Activated naive CD8-positive, alpha-beta T cell treated with anti-CD3 and anti-CD28 coated beads for 36 hours (primary cell): ENCODE results near the gene WDR17. TPM values are rescaled to one million over a fixed set of nuclear protein-coding genes. Genes with fewer than 3 reads are reported as not detected.
A peak's percentile ranks its signal among the peaks of the same experiment; 100 is the strongest.
"Not testable (repeated sequence)": the region's sequence is repeated elsewhere in the genome, so short reads cannot be mapped to it uniquely, and the experiment has no call there.

ENCODE experiments used
- DNase-seq: peaks from one replicate; pipeline ENCODE4 v3.0.0; 2021
- H3K27ac Mint-ChIP-seq: one replicate; pipeline ENCODE4 v1.8.0; 2022; ENCODE audit warnings: mild to moderate bottlenecking, moderate library complexity, mixed read lengths
- H3K27me3 Mint-ChIP-seq: one replicate; pipeline ENCODE4 v1.8.0; 2022; ENCODE audit warnings: mild to moderate bottlenecking, mixed read lengths
- H3K36me3 Mint-ChIP-seq: one replicate; pipeline ENCODE4 v1.8.0; 2021; ENCODE audit warnings: mild to moderate bottlenecking, mixed read lengths
- H3K4me1 Mint-ChIP-seq: one replicate; pipeline ENCODE4 v1.8.0; 2021; ENCODE audit warnings: mixed read lengths
- H3K4me3 Mint-ChIP-seq: one replicate; pipeline ENCODE4 v1.8.0; 2022; ENCODE audit warnings: mild to moderate bottlenecking, moderate library complexity, mixed read lengths
- H3K9me3 Mint-ChIP-seq: one replicate; pipeline ENCODE4 v1.8.0; 2022; ENCODE audit warnings: mixed read lengths
- total RNA-seq, 2 experiments: library from RNA; stranded (reverse); gene quantifications; one replicate each; pipeline ENCODE4 v1.2.3, GENCODE V29; 2021

The WDR17 gene
- total RNA-seq, 2 experiments from 2014 or later = 1.9 to 2.7 TPM

DNA sequence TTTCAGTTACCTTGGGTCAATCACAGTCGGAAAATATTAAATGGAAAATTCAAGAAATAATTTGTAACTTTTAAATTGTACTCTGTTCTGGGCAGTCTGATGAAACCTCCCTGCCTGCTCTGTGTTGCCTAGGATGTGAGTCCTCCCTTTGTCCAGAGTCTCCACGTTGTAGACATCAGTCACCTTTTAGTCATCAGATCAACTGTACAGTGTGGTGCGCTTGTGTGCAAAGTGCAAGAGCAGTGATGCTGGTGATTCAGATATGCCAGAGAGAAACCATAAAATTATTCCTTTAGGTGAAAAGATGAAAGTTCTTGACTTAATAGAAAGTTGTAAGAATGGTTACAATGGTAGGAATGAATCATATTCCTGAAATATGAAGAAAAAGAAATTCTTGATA is 128.3 kb downstream of the WDR17 start:
- peaks cover 11% of the 10 kb centered on the region for H3K9me3 Mint-ChIP-seq
- H3K4me3 Mint-ChIP-seq = peak overlapping the region; percentile 54
- peaks cover 25% of the 10 kb centered on the region for H3K27me3 Mint-ChIP-seq
- H3K27ac Mint-ChIP-seq = peak overlapping the region; percentile 88
- H3K36me3 Mint-ChIP-seq = peaks cover 4% of the 10 kb centered on the region
- H3K4me1 Mint-ChIP-seq = peaks cover 31% of the 10 kb centered on the region
- DNase-seq = peak; percentile 67

DNA sequence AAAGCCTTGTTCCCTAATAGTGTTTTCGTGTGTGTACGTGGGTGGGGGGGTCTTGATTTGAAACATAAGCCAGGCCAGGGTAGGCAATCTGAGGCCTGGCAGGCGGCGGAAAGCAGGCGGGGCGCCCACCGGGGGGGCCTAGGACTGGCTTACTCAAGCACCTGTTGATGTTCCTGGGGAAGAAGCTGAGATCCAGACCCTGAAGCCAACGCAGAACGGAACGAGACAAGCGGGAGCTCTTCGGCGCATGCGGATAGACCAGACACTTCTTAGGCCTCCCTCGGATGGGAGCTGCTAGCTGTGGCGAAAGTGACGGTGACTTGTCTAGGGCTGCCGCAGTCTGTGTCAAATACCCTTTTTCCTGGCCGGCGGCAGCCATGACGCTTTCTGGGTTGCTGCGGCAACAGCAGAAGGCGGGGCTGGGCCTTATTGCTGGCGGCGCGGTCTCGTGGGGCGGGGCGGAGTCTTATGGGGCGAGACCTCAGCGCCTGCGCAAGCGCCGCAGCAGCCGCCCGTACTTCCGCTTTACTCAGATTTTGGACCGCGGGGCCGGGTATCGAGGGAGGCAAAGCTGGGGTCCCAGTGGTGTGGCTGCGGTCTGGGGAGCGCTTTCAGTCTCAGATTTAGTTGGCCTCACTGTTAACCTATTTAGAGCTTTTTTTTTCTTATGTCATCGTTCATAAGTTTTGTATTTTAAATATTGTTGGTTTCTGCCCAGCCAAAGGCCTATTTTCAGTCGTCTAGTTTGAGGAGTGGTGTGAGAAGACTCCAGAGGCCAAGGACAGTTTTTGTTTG is 129.7 kb downstream of the WDR17 start, which contains the start of gene SPATA4:
SPATA4 (minus strand) TSS at position 402 of the 795 bp plus-strand sequence; CDS start at position 379, 23 bp downstream.
- peak within 1 kb of the TSS; percentile 80 for H3K4me3 Mint-ChIP-seq
- peaks cover 11% of the 10 kb centered on the region for H3K9me3 Mint-ChIP-seq
- peak within 1 kb of the TSS; percentile 89 for H3K27ac Mint-ChIP-seq
- peaks cover 4% of the 10 kb centered on the region for H3K36me3 Mint-ChIP-seq
- H3K4me1 Mint-ChIP-seq = peaks cover 30% of the 10 kb centered on the region
- peaks cover 19% of the 10 kb centered on the region for H3K27me3 Mint-ChIP-seq
- peak; percentile 97 for DNase-seq

DNA sequence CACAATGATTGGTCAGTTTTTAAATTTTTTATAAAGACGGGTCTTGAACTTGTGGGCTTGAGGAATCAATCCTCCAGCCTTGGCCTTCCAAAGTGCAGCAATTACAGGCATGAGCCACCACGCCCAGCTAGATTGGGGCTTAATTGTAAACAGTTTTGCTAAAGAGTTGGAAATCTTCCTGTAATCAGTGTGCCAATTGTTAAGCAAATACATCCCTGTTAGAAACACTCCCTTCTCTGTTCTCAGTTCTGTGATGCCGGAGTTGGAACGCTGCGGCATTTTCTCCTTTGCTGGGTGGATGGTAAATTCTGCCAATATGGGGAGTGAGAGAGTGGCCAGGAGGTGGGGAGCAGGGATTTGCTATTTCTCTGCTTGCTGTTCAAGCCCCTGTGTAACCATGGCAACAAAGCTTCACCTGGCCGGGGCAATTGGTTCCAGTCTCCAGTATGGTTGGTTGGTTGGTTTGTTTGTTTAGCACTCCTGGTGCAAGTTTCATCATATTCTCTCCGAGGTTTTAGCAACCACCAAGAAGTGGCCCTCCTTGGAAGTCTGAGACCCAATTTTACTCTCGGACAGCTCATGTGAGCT is 132.8 kb downstream of the WDR17 start:
- Mint-ChIP-seq H3K9me3 (peaks cover 11% of the 10 kb centered on the region), H3K36me3 (peaks cover 4% of the 10 kb centered on the region), H3K27ac (no peak overlapping the region), H3K4me1 (peaks cover 26% of the 10 kb centered on the region), H3K4me3 (no peak overlapping the region), H3K27me3 (peaks cover 10% of the 10 kb centered on the region)
- DNase-seq = no peak

DNA sequence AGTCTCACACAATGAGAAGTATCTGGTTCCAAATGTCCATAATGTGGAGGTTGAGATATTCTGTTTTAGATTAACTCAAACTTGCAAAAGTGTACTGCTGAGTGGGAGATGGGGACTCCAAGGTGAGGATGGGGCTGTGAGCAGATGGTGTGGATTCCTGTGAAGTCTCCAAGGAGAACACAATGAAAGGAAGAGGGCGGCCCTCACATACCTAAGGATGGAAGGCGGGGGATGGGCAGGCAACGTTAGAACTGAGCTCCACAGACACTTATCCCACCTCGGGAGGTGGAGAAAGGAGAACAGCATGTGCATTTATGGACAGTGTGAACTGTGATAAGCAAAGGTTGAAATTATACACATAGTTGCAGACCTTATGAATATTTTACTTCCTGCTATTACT is 139.7 kb downstream of the WDR17 start:
- DNase-seq = no peak
- Mint-ChIP-seq H3K27ac (no peak overlapping the region), H3K4me3 (no peak overlapping the region), H3K9me3 (no peaks in the 10 kb centered on the region), H3K4me1 (peaks cover 2% of the 10 kb centered on the region), H3K27me3 (peaks cover 41% of the 10 kb centered on the region), H3K36me3 (no peaks in the 10 kb centered on the region)

DNA sequence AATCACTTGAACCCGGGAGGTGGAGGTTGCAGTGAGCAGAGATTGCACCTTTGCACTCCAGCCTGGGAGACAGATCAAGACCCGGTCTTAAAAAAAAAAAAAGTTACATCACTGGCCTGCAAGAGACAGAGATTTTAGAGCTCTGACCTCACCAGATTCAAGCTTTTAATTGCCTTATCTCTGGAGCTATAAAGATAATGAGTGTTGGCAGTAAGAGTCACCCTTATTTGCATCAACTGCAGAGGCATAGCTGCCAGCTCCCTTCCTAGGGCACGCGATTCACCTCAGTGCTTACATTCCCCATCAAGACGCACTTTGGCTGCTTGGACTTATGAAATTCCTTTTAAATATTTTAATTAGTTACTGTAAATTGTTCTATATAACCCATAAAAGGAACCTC is 142.2 kb downstream of the WDR17 start:
- H3K27me3 Mint-ChIP-seq = peaks cover 48% of the 10 kb centered on the region
- no peak for DNase-seq

DNA sequence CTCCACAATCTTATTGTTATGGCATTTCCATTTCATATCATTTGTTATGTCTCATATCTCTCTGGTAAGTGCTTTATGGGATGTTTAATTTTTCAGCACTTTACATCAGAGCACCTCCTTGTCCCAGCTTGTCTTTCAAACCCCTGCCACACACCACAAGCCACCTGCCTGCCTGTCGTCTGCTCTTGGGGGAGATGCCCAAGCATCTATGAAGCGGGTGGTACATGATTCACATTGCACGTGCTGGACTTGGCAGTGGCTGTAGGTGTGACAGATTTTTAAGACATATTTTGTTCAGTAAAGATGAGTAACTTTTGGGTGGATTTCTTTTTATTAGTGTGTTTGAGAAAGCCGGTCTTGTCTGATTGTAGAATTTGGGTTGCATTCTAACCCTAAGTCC is 143.9 kb downstream of the WDR17 start:
- no peak for DNase-seq
- Mint-ChIP-seq H3K27me3 (peaks cover 45% of the 10 kb centered on the region), H3K27ac (no peak overlapping the region), H3K36me3 (no peaks in the 10 kb centered on the region), H3K9me3 (no peaks in the 10 kb centered on the region), H3K4me3 (no peak overlapping the region), H3K4me1 (peaks cover 2% of the 10 kb centered on the region)

More for the DNA sequence above, 142.2 kb downstream of the WDR17 start:
- Mint-ChIP-seq H3K9me3 (no peaks in the 10 kb centered on the region), H3K27ac (no peak overlapping the region), H3K4me1 (peaks cover 2% of the 10 kb centered on the region), H3K36me3 (no peaks in the 10 kb centered on the region), H3K4me3 (no peak overlapping the region)

DNA sequence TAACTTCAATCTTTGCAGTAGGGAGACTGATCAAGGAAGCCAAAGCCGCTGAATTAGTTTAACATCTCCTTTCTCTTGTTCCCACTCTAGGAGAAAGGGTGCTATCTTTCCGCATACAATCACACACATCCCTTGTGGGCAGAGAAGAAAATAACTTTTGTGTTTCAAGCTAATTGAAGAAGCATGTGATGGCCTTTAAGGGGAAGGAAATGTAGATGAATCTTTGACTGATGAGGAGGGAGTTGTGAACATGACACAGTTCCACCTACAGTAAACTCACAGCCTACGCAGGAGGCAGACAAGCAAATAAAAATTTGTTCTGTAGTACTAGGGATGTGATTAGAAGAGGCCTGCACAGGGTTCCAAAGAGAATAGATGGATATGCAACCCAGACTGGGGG is 144.5 kb downstream of the WDR17 start:
- Mint-ChIP-seq H3K9me3 (no peaks in the 10 kb centered on the region), H3K27ac (no peak overlapping the region), H3K36me3 (no peaks in the 10 kb centered on the region), H3K27me3 (peaks cover 44% of the 10 kb centered on the region), H3K4me3 (no peak overlapping the region), H3K4me1 (peaks cover 2% of the 10 kb centered on the region)
- no peak for DNase-seq

DNA sequence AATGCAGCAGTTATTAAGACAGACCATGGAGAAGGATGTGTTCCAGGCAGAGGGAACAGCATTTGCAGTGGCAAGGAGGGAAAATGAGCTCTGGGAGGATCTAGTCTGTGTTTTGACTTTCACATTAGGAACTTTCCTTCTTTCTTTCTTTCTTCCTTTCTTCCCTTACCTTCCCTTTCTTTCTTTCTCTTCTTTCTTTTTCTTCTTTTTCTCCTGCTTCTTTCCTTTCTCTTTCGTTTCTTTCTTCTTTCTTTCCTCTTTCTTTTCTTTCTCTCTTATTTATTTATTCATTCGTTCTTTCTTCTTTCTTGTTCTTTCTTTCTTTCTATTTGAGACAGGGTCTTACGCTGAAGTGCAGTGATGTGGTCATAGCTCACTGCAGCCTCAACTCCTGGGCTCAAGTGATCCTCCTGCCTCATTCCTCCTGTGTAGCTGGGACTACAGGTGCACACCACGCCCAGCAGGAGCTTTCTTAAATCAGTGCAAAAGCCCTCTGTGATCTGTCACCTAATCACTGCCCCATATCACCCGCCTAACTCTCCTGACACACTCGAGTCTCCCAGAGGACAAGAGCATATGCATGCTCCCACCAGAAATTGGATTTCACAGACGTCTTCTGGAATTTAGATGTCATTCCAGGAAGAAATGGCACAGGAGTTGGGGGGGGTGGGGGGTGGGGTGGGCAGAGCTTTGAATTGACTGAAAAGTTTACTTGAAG is 145.1 kb downstream of the WDR17 start:
- Mint-ChIP-seq H3K36me3 (no peaks in the 10 kb centered on the region), H3K9me3 (no peaks in the 10 kb centered on the region), H3K4me3 (no peak overlapping the region), H3K27me3 (peaks cover 37% of the 10 kb centered on the region), H3K4me1 (no peaks in the 10 kb centered on the region), H3K27ac (no peak overlapping the region)
- no peak for DNase-seq

DNA sequence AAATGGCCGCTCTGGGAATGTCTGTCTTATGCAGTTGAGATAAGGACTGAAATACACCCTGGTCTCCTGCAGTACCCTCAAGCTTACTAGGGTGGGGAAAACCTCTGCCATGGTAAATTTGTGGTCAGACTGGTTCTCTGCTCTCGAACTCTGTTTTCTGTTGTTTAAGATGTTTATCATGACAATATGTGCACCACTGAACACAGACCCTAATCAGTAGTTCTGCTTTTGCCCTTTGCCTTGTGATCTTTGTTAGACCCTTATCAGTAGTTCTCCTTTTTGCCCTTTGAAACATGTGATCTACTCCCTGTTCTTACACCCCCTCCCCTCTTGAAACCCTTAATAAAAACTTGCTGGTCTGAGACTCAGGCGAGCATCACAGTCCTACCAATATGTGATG is 146.7 kb downstream of the WDR17 start:
- DNase-seq, H3K36me3 Mint-ChIP-seq, H3K27ac Mint-ChIP-seq, H3K4me1 Mint-ChIP-seq, H3K9me3 Mint-ChIP-seq, H3K4me3 Mint-ChIP-seq: not testable (repeated sequence)
- H3K27me3 Mint-ChIP-seq = peaks cover 22% of the 10 kb centered on the region

DNA sequence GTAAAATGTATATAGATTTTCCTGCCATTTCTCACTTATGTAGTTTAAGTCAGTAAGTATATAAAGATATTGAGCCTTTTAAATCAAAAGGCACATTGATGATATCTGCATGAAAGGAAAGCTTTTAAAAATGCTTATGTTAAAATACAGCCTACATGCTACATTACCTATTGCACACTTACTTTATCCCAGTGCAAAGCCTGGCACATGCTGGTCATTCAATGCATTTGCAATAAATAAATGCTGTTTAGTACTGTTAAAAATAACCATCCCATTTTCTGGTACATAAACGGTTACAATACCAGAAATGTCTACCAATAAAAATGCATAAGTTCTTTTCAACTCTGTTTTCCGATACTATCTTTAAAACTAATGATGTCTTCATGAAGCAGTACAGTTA is 151.9 kb downstream of the WDR17 start:
- H3K36me3 Mint-ChIP-seq = no peaks in the 10 kb centered on the region
- no peaks in the 10 kb centered on the region for H3K4me1 Mint-ChIP-seq
- DNase-seq = no peak
- no peaks in the 10 kb centered on the region for H3K27me3 Mint-ChIP-seq
- H3K27ac Mint-ChIP-seq = no peak overlapping the region
- H3K4me3 Mint-ChIP-seq = no peak overlapping the region
- H3K9me3 Mint-ChIP-seq = no peaks in the 10 kb centered on the region

DNA sequence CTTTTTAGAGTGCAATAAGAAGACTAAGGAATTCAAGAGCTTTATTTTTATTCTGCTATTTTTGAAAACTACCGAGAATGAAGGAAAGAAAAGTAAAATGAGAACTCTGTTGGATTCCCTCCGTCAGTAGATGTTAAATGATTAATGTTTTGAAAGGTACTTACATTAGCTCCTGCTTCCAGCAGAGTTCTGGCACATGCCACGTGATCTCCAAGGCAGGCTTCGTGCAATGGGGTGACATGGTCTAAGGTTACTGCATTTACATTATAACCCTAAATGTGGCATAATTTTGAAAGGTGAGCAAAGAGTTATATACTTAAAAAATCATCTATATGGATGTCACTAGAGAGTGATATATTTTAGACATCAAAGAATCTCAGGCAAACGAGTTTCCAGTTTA is 156.5 kb downstream of the WDR17 start:
- DNase-seq = no peak
- no peak overlapping the region for H3K27ac Mint-ChIP-seq
- H3K4me3 Mint-ChIP-seq = no peak overlapping the region
- H3K36me3 Mint-ChIP-seq = no peaks in the 10 kb centered on the region
- peaks cover 8% of the 10 kb centered on the region for H3K27me3 Mint-ChIP-seq
- no peaks in the 10 kb centered on the region for H3K9me3 Mint-ChIP-seq
- H3K4me1 Mint-ChIP-seq = no peaks in the 10 kb centered on the region

DNA sequence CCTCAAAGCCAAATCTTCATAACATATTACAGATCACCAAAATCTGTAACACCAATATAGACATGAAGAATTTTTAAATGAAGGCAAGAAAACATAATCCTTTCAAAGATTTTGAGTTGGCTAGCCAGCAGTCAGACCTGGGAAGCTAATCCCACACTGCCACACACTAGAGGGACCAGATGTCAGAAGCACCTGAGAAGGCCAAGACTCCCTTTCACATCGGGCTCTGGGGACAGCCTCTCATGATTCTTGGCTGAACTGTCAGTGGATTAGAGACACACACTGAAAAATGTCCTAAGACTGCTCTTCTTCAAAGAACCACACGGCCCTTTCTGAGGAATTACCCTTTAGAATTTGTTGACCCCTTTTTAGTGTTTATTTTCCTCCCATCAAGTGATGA is 157.9 kb downstream of the WDR17 start:
- H3K9me3 Mint-ChIP-seq = no peaks in the 10 kb centered on the region
- H3K27ac Mint-ChIP-seq = no peak overlapping the region
- H3K4me1 Mint-ChIP-seq = no peaks in the 10 kb centered on the region
- no peak overlapping the region for H3K4me3 Mint-ChIP-seq
- peaks cover 16% of the 10 kb centered on the region for H3K27me3 Mint-ChIP-seq
- DNase-seq = no peak
- no peaks in the 10 kb centered on the region for H3K36me3 Mint-ChIP-seq

DNA sequence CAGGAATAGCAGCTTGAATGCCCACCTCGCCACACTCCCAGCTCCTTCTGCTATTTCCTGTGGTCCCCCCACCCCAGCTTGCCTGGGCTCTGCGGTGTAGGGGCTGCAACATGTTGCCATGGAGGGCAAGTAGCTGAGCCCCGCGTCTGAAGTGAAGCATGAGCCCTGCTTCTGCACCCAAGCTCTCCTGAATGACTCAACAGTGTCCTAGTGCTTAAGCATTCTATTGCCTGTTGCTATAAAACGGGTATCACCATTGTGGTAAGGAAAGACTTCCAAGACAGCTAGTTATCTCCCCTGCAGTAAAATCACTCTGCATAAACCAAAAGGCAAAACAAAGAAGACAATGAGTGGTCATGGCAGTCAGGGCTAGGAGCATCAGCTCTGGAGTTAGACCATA is 161.1 kb downstream of the WDR17 start:
- peaks cover 21% of the 10 kb centered on the region for H3K27me3 Mint-ChIP-seq
- no peaks in the 10 kb centered on the region for H3K36me3 Mint-ChIP-seq
- DNase-seq = no peak
- no peaks in the 10 kb centered on the region for H3K9me3 Mint-ChIP-seq
- H3K4me3 Mint-ChIP-seq = no peak overlapping the region
- H3K27ac Mint-ChIP-seq = no peak overlapping the region
- no peaks in the 10 kb centered on the region for H3K4me1 Mint-ChIP-seq

DNA sequence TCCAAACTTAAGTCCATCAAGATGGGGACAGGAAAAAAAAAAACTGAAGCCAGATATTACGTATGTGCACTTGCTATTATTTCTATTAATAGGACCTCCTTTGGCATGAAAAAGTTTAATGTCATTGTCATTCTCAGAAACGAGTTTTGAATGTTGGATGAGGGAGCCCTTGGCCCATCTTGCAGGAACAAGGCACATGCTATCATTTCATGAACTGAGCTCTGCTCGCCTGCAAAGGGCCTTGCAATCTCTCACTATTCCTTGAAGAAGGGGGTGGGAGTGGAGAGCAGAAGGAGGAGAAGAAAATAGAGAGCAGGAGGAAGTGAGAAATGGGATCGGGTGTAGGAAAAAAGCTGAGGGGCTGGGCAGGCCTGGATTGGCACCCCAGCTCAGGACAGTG is 164.0 kb downstream of the WDR17 start:
- DNase-seq = no peak
- Mint-ChIP-seq H3K36me3 (no peaks in the 10 kb centered on the region), H3K27ac (no peak overlapping the region)

More for the DNA sequence above, 164.0 kb downstream of the WDR17 start:
- peaks cover 21% of the 10 kb centered on the region for H3K27me3 Mint-ChIP-seq
- no peaks in the 10 kb centered on the region for H3K4me1 Mint-ChIP-seq
- H3K4me3 Mint-ChIP-seq = no peak overlapping the region
- H3K9me3 Mint-ChIP-seq = no peaks in the 10 kb centered on the region
